Esophagus (tissue), 2 donors: ENCODE measurements around the gene SNAP29. TPM values are rescaled to one million over a fixed set of nuclear protein-coding genes. Genes with fewer than 3 reads are reported as not detected.
"Not testable (repeated sequence)": the region's sequence is repeated elsewhere in the genome, so short reads cannot be mapped to it uniquely, and the experiment has no call there.

Experiments
- H3K27ac ChIP-seq, 2 donors: one replicate each; pipeline ENCODE4 v1.5.1; 2013; ENCODE audit warnings: low read depth in 2 of 2, mild to moderate bottlenecking in 2 of 2, inconsistent platforms in 1 of 2, low read length in 1 of 2, moderate library complexity in 1 of 2
- H3K27me3 ChIP-seq, 2 donors: one replicate each; pipeline ENCODE4 v1.6.1; 2013; ENCODE audit warnings: low read length in 2 of 2, control low read depth in 1 of 2, mild to moderate bottlenecking in 1 of 2; ENCODE audit not compliant: insufficient read depth in 2 of 2, control insufficient read depth in 1 of 2
- H3K36me3 ChIP-seq, 2 donors: one replicate each; pipeline ENCODE4 v1.6.1; 2013; ENCODE audit warnings: low read length in 1 of 2; ENCODE audit not compliant: control insufficient read depth in 2 of 2, insufficient read depth in 2 of 2
- H3K4me1 ChIP-seq, 2 donors: one replicate each; pipeline ENCODE4 v1.6.1; 2013; ENCODE audit warnings: low read length in 1 of 2; ENCODE audit not compliant: control insufficient read depth in 2 of 2, insufficient read depth in 2 of 2
- H3K4me3 ChIP-seq, 2 donors: one replicate each; pipeline ENCODE4 v1.5.1; 2013; ENCODE audit warnings: low read length in 2 of 2, mild to moderate bottlenecking in 2 of 2, low read depth in 1 of 2, moderate library complexity in 1 of 2
- H3K9me3 ChIP-seq, 2 donors: one replicate each; pipeline ENCODE4 v1.6.1; 2013; ENCODE audit warnings: mild to moderate bottlenecking in 2 of 2, low read depth in 1 of 2, low read length in 1 of 2, moderate library complexity in 1 of 2; ENCODE audit not compliant: control insufficient read depth in 2 of 2, insufficient read depth in 1 of 2
- WGBS, 2 donors: extraction: QIAGEN DNeasy Blood & Tissue Kit; methylation state at CpG; one replicate each; pipeline ENCODE4 v1.1.7; 2013; 5-methylcytosine and 5-hydroxymethylcytosine counted together
- polyA plus RNA-seq, 2 donors: library from polyadenylated mRNA; stranded (reverse); fragments of 200-250 nt; gene quantifications; one replicate each; pipeline ENCODE4 v1.2.3, GENCODE V29; 2013
- donor health status: healthy with polysubstance abuse.
- donor health status: Bipolar disorder and iron deficiency.

Gene SNAP29
- polyA plus RNA-seq, 2 donors: 13.1 to 22.0 TPM

GRCh38 chr22:20889025-20889704, 30.4 kb downstream of the SNAP29 start:
- no peak overlapping the region for H3K4me3 ChIP-seq
- H3K27ac ChIP-seq: no peak overlapping the region
- 80 to 81% methylated on average over 6 of the region's 6 CpGs for WGBS, 2 donors
- no peaks in the 10 kb centered on the region for H3K9me3 ChIP-seq
- H3K4me1 ChIP-seq: no peaks in the 10 kb centered on the region
- peaks cover 0 to 11% of the 10 kb centered on the region in 2 donors for H3K36me3 ChIP-seq
- H3K27me3 ChIP-seq: no peaks in the 10 kb centered on the region

- WGBS, 2 donors: 87 to 91% methylated on average over 13 of the region's 13 CpGs
- Histone ChIP-seq H3K4me1 (no peaks in the 10 kb centered on the region), H3K4me3 (no peak overlapping the region), H3K27me3 (no peaks in the 10 kb centered on the region), H3K27ac (no peak overlapping the region), H3K36me3 (peaks cover 0 to 11% of the 10 kb centered on the region in 2 donors), H3K9me3 (no peaks in the 10 kb centered on the region)
Observed at GRCh38 chr22:20889904-20890540, 31.2 kb downstream of the SNAP29 start.

- H3K9me3 ChIP-seq: no peaks in the 10 kb centered on the region
- no peaks in the 10 kb centered on the region for H3K27me3 ChIP-seq
- H3K27ac ChIP-seq: no peak overlapping the region
- no peaks in the 10 kb centered on the region for H3K4me1 ChIP-seq
- peaks cover 0 to 11% of the 10 kb centered on the region in 2 donors for H3K36me3 ChIP-seq
- no peak overlapping the region for H3K4me3 ChIP-seq
- 95 to 97% methylated on average over 6 of the region's 6 CpGs for WGBS, 2 donors
Observed at GRCh38 chr22:20890975-20891374, 32.2 kb downstream of the SNAP29 start.

- not testable (repeated sequence) for H3K27ac ChIP-seq, H3K36me3 ChIP-seq, H3K4me3 ChIP-seq
Observed at GRCh38 chr22:20897737-20898136, 38.9 kb downstream of the SNAP29 start.

GRCh38 chr22:20899827-20900423, 41.1 kb downstream of the SNAP29 start:
- Histone ChIP-seq H3K36me3 (no peaks in the 10 kb centered on the region), H3K4me1 (peaks cover 0 to 5% of the 10 kb centered on the region in 2 donors), H3K27me3 (no peaks in the 10 kb centered on the region), H3K4me3 (no peak overlapping the region), H3K27ac (no peak overlapping the region), H3K9me3 (no peaks in the 10 kb centered on the region)
- WGBS, 2 donors: 72 to 74% methylated on average over 7 of the region's 7 CpGs

More at GRCh38 chr22:20897737-20898136, 38.9 kb downstream of the SNAP29 start:
- WGBS, 2 donors: 80 to 82% methylated on average over 6 to 7 of the region's 7 CpGs
- H3K4me1 ChIP-seq, H3K27me3 ChIP-seq, H3K9me3 ChIP-seq: not testable (repeated sequence)

- H3K27ac ChIP-seq, H3K9me3 ChIP-seq, H3K27me3 ChIP-seq, H3K36me3 ChIP-seq, H3K4me1 ChIP-seq, H3K4me3 ChIP-seq: not testable (repeated sequence)
- 92 to 93% methylated on average over 18 of the region's 18 CpGs for WGBS, 2 donors
Observed at GRCh38 chr22:20901093-20902033, 42.6 kb downstream of the SNAP29 start.

- Histone ChIP-seq H3K36me3 (no peaks in the 10 kb centered on the region), H3K27ac (no peak overlapping the region), H3K4me3 (no peak overlapping the region), H3K4me1 (peaks cover 0 to 5% of the 10 kb centered on the region in 2 donors), H3K27me3 (no peaks in the 10 kb centered on the region), H3K9me3 (no peaks in the 10 kb centered on the region)
- WGBS, 2 donors: 95 to 99% methylated on average over 2 of the region's 2 CpGs
Observed at GRCh38 chr22:20903093-20903492, 44.3 kb downstream of the SNAP29 start.

- H3K27me3 ChIP-seq: no peaks in the 10 kb centered on the region
- H3K27ac ChIP-seq: peak overlapping the region; percentile 68 to 84
- H3K9me3 ChIP-seq: no peaks in the 10 kb centered on the region
- 66 to 74% methylated on average over 7 of the region's 7 CpGs for WGBS, 2 donors
- no peak overlapping the region for H3K4me3 ChIP-seq
- no peaks in the 10 kb centered on the region for H3K36me3 ChIP-seq
- H3K4me1 ChIP-seq: peaks cover 0 to 5% of the 10 kb centered on the region in 2 donors
Observed at GRCh38 chr22:20904008-20904979, 45.5 kb downstream of the SNAP29 start.
